ENCODE measurements around the gene CNGA4. TPM values are rescaled to one million over a fixed set of nuclear protein-coding genes. Genes with fewer than 3 reads are reported as not detected.

CNGA4 gene
- total RNA-seq, 4 donors from 2014 or later: 0.85 to 1.1 TPM; not detected in 2

GRCh38 chr11:6258141-6258540 lies 19.3 kb downstream of the CNGA4 start:
- H3K9me3 ChIP-seq: no peaks in the 10 kb centered on the region
- H3K4me3 ChIP-seq: no peak overlapping the region
- no peak for DNase-seq
- H3K4me1 ChIP-seq: peaks cover 0 to 15% (median 2%) of the 10 kb centered on the region in 4 donors
- TF ChIP-seq POLR2A (IDR thresholded peaks at IDR 0.05) (no peak), CTCF (IDR thresholded peaks at IDR 0.05) (no peak)
- H3K27me3 ChIP-seq: peaks cover 0 to 25% of the 10 kb centered on the region in 2 donors
- no peaks in the 10 kb centered on the region for H3K36me3 ChIP-seq
- no peak overlapping the region for H3K27ac ChIP-seq

DNA sequence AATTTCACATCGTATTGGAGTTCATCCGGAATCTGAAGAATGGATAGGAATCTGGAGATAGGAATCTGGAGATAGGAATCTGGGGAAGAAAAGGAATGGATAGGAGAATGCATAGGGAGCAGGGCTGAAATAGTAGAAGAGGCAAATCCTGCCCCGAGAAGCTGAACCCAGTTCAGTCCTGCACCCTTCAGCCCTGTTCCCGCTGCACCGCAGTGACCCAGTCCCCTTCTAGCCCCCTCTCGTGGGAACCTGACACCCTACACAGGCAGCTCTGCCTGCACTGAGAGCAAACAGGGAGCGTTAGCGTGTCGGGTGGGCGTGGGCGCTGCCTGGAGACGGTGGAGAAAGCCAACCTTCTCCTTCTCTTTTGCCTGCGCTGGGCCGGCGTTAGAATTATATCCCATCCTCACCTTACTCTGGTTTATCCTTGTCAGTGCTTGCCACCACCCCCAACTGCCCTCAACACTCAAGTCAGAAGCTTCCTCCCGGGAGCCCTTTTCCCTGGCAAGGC lies 19.7 kb downstream of the CNGA4 start:
- no peak for DNase-seq
- TF ChIP-seq CTCF (IDR thresholded peaks at IDR 0.05) (no peak), POLR2A (IDR thresholded peaks at IDR 0.05) (no peak)
- Histone ChIP-seq H3K4me1 (peaks cover 0 to 15% (median 2%) of the 10 kb centered on the region in 4 donors), H3K4me3 (peak overlapping the region in 3 of 4 donors; percentile 35 to 42 (median 41)), H3K27me3 (peaks cover 0 to 25% of the 10 kb centered on the region in 2 donors), H3K9me3 (no peaks in the 10 kb centered on the region), H3K27ac (no peak overlapping the region), H3K36me3 (no peaks in the 10 kb centered on the region)

DNA sequence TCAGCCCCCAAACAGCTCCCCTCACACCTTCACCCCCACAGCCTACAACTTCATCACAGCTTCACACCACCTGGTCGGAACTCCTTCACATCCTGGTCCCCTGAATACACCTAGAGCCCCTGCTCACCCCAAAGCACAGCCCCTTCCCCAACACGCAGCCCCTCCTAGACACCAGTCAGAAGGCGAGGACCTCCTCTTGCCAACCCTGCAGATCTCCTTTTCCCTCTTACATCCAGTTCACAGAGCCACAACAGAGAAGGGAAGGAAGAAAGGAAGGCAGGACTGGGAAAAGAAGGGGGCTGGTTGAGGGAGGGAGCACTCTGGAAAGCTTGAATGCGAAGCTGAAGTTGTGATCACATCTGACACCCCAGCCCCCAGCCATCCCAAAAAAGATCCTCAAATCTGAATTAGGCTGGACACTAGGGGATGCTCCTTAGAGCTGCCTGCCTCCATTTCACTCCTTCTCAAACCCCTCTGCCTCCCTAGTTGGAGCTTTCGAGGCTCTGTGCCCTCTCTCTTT lies 21.4 kb downstream of the CNGA4 start:
- no peak for DNase-seq
- no peak for TF ChIP-seq POLR2A (IDR thresholded peaks at IDR 0.05)
- no peak for TF ChIP-seq CTCF (IDR thresholded peaks at IDR 0.05)
- H3K36me3 ChIP-seq: no peaks in the 10 kb centered on the region
- H3K27me3 ChIP-seq: peaks cover 0 to 25% of the 10 kb centered on the region in 2 donors
- H3K27ac ChIP-seq: no peak overlapping the region
- peak overlapping the region in 1 of 4 donors; percentile 42 for H3K4me3 ChIP-seq
- peaks cover 0 to 15% (median 2%) of the 10 kb centered on the region in 4 donors for H3K4me1 ChIP-seq
- H3K9me3 ChIP-seq: no peaks in the 10 kb centered on the region

- Histone ChIP-seq H3K27ac (no peak overlapping the region), H3K9me3 (no peaks in the 10 kb centered on the region), H3K4me1 (peaks cover 0 to 13% (median 2%) of the 10 kb centered on the region in 4 donors), H3K36me3 (no peaks in the 10 kb centered on the region), H3K4me3 (no peak overlapping the region), H3K27me3 (peaks cover 0 to 18% of the 10 kb centered on the region in 2 donors)
- DNase-seq: no peak
- TF ChIP-seq POLR2A (IDR thresholded peaks at IDR 0.05) (no peak), CTCF (IDR thresholded peaks at IDR 0.05) (no peak)
Measured at GRCh38 chr11:6263662-6264061, 24.8 kb downstream of the CNGA4 start.

DNA sequence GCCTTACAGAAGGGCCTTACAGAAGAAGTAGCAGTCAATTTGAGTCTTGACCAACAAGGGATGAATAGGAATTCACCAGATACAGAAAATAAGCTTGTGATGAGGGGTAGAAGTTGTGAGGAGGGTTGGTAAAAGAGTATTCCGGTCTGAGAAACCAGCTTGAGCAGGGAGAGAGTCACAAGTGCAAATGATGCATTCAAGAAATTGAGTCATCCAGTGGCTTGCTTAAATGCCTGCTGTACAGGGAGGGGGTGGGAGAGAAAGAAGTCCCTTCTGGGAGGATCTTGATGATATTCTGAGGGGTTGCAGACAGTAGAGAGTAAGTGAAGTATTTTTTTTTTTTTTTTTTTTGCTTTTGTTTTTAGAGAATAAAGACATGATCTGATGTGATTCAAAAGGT lies 29.9 kb downstream of the CNGA4 start:
- Histone ChIP-seq H3K36me3 (no peaks in the 10 kb centered on the region), H3K27ac (no peak overlapping the region), H3K27me3 (no peaks in the 10 kb centered on the region), H3K9me3 (no peaks in the 10 kb centered on the region), H3K4me1 (no peaks in the 10 kb centered on the region), H3K4me3 (no peak overlapping the region)
- TF ChIP-seq CTCF (IDR thresholded peaks at IDR 0.05) (no peak), POLR2A (IDR thresholded peaks at IDR 0.05) (no peak)
- no peak for DNase-seq

Data from Peyer's patch (tissue), 4 donors.